HG02840 (cell line): ENCODE results near the gene SH3RF3.

ENCODE experiments used
- ATAC-seq: cut with Tn5 transposase; IDR thresholded peaks from one replicate; pipeline ENCODE4 v1.9.1; 2021; ENCODE audit warnings: mild to moderate bottlenecking, moderate library complexity, moderate number of reproducible peaks; ENCODE audit not compliant: unreplicated experiment, low FRiP score

SH3RF3 gene

GRCh38 chr2:109342930-109343329, 213.9 kb downstream of the SH3RF3 start:
- no peak for ATAC-seq

GRCh38 chr2:109343460-109343859, 214.5 kb downstream of the SH3RF3 start:
- no peak for ATAC-seq

DNA sequence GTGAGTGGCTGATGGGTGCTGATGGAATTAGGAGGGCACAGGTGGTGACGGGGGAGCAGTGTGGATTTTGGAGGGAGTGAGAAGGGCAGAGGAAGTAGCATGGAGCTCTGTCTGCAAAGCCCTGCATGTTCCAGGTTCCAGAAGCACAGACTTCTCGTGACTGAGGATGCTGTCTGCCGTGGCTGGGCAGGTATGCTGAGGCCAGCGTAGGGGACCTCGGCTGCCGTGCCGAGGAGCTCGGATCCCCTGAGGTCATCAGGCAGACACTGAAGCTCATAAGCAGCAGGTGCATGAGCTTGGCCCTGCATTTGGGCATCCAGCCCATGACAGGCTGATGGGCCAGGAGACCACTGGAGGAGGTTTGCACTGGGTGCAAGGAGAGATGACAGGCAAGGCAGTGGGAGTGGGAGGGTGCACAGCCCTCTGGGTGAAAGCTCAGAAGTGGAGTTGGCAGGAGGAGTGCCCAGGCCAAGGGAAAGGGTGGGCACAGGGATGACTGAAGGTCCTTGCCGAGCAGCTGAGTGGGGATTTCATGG, 215.3 kb downstream of the SH3RF3 start:
- no peak for ATAC-seq

- no peak for ATAC-seq
Observed at GRCh38 chr2:109345091-109345490, 216.1 kb downstream of the SH3RF3 start.

DNA sequence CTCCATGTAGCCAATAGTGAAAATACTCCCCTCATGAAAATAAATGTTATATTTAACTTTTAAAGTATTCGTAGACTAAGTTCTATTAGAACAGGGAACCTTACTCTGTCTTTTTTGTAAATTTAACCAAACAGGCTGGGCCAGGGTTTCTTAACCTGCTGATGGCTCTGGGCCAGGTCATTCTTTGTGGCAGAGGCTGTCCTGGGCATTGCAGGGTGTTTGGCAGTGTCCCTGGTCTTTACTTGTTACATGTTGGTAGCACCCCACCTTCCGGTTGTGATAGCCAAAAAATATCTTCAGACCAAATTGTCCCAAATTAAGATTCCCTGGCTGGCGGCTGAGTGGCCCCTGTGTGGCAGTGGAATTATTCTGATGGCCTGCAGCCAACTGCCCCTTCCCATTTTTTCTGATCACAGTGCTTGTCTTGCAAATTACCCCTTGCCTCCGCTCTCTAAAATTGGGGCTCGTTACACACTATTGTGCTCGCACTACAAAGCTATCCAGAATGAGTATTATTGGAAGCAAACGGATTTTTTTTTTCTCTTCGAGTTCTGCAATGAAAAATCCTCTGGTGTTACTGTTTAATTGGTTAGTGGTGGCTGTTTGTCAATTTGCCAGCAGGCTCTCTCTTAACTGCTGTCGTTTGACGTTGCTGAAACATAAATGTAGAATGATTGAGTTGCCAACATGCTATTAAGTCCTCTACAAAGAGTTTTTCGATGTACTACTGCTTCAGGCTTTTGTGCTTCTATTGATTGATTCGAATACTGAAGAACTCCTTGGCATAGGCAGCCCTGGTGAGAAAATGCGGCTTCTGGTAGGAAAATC, 216.9 kb downstream of the SH3RF3 start:
- no peak for ATAC-seq

- ATAC-seq, result no peak
Observed at GRCh38 chr2:109346601-109347228, 217.7 kb downstream of the SH3RF3 start.

- ATAC-seq, result no peak
Observed at GRCh38 chr2:109347626-109348025, 218.6 kb downstream of the SH3RF3 start.

- ATAC-seq, result no peak
Observed at GRCh38 chr2:109348190-109348589, 219.2 kb downstream of the SH3RF3 start.

DNA sequence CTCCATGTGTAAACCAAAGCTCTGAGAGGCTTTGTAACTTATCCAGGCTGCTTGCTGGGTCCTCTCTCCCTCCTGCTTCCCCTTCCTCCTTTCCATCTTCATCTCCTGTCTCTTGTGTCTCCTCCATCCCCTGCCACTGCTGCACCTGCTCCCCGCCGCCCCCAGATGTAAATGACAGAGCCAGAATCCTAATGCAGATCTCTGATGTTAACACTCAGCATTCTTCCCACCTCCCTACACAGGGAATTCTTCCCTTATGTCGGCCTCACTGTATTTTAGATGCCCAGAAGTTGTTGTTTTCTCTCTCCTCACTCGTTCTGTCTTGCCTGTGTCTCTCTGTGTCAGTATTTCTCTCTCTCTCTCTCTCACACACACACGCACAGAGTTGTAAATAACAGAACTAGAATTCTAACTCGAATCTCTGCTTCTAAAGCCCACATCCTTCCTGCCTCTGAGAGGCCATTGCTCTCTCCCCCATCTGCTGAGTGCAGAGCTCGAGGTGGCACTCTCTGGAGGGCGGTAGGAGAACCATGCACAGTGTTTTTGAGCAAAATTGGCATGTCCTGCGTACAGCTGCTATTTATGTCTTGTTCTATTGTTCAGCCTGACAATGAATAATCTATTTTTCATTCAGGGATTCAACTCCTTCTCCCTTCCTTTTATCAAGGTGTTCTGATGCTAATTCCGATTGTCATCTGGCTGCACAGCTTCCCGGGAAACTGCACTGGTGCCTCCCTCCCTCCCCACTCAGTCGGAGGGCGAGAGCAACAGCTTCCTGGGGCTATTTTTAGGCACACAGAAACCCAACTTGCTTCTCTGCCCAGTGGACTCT, 219.9 kb downstream of the SH3RF3 start:
- no peak for ATAC-seq

GRCh38 chr2:109349503-109350465, 220.8 kb downstream of the SH3RF3 start:
- no peak for ATAC-seq

DNA sequence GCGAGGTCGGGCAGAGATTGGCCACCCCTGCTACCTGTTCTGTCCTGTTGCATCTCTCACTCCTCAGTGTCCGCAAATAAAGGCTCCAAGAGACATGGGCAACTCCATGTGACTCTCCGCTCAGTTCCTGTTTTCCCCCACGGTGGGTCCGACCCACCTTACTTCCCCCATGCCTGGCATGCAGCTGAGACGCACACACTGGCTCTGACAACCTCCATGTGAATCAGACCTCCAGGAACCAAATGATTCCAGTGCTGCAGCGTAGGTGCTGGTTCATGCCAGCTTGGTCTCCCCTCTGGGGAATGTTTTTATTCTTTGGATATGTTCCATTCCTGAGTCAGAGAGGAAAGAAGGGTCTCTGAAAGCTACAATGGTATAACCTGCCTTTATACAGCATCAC, 221.5 kb downstream of the SH3RF3 start:
- no peak for ATAC-seq

- no peak for ATAC-seq
Observed at GRCh38 chr2:109351164-109351756, 222.3 kb downstream of the SH3RF3 start.

DNA sequence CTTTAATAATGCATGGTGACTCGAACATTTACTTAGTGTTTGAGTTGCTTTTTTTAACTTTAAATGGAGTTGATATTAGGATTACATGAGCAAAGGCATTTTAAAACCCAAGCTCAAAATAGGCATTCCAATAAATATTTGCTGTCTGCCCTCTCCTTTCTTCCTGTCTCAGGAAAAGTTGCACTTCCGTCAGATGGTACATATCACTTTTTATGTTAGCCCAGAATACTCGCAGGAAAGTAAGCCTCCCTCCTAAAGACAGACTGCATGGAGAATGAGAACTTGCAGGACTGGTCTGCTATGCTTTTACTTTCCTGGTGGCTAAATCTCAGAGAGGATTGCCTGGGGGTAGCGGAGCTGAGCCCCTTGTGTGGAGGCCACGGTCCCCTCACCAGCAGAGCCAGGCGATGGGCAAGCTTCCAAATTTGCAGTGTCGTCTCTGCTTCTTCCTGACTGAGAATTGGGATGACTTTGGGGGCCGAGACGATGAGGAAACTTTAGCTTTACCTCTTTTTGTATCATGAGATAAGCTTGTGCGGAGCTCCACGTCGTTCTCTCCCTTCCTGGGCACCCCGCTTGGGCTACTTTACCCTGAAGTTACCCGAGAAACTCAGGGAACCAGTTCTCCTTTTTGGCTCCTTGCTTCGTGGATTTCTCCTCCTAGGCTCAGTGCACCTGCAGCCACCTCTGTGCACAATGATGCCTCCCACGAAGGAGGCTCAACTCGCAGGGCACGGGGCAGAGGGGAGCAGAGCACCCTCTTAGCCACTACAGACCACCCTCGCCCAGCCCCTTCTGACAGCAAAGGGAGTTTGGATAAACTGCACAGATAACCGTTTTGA, 223.3 kb downstream of the SH3RF3 start:
- no peak for ATAC-seq

GRCh38 chr2:109352898-109353689, 224.1 kb downstream of the SH3RF3 start:
- no peak for ATAC-seq

DNA sequence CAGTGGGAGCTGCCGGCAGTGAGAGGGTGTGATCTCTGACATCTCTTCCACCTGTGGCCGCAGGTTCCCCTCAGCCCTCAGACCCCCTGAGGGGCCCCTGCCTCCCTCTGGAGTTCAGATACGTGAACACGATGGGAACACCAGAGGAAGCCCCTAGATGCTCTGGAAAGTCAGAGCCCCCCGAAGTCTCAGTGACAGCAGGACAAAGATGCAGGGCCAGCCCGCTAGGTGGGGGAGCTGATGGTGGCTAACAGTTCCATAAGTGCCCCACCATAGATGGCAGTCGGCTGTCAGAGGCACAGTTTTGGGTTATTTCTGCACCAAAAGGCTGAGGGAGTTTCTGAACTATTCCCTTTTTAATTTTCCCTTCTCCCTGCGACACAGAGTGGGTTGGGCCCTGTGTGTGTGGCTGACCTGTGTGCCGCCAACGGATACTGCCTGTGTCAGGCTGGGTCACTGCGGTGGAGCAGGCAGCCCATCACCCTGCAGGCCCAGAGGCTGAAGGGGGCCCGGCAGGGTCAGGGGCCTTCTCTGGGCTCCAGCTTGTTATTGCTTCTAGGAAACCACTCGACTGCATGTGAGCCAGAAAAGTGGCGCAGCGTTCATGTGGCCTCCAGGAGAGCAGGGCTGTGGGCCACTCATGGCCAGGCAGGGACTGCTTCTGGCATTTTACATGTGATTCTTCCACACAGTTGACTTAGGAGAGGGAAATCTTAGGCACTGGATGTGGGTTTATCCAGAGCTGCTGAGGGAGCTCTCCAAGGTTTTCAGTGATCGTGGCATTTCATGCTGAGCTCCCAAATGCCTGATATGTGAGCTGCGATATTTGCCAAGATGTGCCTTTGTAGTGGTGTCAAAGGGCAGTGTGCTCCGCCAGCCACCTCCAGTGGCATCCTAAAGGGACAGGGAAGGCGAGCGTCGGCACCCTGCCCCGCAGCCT, 225.1 kb downstream of the SH3RF3 start:
- ATAC-seq, result no peak

DNA sequence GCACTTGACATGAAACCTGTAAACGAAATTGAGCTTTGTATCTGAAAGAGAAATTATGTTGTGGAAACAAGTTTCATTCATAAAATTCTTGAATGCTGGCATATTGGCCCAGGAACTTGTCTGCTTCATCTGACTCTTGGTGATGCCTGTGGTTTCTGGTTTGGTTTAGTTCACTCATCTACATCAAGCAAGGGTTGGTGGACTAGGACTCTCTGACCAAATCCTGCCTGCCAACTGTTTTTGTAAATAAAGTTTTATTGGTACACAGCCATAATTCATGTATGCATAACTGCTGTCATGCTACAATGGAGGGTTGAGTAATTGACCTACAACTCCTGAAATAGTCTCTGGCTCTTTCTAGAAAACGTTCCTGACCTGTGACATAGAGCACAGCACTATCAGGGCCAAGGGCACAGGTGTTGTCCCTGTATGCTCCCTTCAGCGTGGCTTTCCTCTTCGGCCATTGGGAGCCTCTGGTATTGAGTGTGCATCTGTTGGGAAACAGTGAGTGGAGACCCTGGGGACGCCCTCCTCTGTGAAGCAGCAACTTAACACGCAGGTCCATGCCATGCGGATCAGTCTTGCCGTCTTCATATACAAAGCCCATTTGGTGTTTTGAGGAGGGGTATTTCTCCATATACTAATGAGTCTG, 226.3 kb downstream of the SH3RF3 start:
- ATAC-seq, result no peak
